Activated CD4-positive, CD25-positive, alpha-beta regulatory T cell treated with anti-CD3 and anti-CD28 coated beads, Interleukin-2, amount 50 U/mL, for 24 hours (primary cell): ENCODE results near the gene CMSS1.
"Not testable (repeated sequence)": the region's sequence is repeated elsewhere in the genome, so short reads cannot be mapped to it uniquely, and the experiment has no call there.

Experiments
- ATAC-seq, 2 donors: fragments of 150-1000 bp; cut with Tn5 transposase; one replicate each; pipeline ENCODE4 v1.10.0; 2021; ENCODE audit warnings: mild to moderate bottlenecking in 1 of 2, moderate library complexity in 1 of 2

CMSS1 gene

GRCh38 chr3:100197876-100198275 lies 380.2 kb downstream of the CMSS1 start:
- ATAC-seq = no peak

GRCh38 chr3:100198579-100199269 lies 381.1 kb downstream of the CMSS1 start:
- ATAC-seq = no peak

DNA sequence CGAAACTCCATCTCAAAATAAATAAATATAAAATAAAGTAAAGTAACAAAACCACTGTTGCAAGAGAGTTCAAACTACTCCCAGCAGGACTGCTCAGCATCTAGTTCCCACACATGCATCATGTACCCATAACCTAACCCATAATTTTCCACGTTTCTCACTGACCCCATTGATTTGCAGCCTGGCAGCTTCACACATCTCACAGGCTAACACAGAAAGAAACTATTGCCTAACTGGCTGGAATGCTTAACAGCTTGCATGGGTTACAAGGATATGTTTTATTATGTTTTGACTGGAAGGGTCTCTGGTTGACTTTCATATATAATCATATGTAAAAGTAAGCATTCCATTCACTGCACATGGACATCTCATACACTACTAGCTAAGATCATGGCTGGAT lies 387.5 kb downstream of the CMSS1 start:
- ATAC-seq = no peak

GRCh38 chr3:100206687-100207086 lies 389.0 kb downstream of the CMSS1 start:
- ATAC-seq = no peak

- no peak for ATAC-seq
These were observed 390.2 kb downstream of the CMSS1 start for GRCh38 chr3:100207886-100208285.

DNA sequence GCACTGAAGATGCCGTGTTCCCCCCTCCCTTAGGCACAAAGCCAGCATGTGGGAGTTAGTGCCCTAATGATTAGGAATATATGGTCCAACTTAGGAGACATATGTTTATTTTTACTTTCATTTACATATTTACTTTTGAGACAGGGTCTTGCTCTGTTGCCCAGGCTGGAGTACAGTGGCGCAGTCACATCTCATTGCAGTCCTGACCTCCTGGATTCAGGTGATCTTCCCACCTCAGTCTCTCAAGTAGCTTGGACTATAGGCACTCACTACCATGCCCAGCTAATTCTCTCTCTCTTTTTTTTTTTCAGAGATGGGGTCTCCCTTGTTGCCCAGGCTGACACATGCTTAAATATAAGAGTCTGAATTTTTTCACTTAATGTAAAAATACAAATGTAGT lies 391.5 kb downstream of the CMSS1 start:
- no peak for ATAC-seq

DNA sequence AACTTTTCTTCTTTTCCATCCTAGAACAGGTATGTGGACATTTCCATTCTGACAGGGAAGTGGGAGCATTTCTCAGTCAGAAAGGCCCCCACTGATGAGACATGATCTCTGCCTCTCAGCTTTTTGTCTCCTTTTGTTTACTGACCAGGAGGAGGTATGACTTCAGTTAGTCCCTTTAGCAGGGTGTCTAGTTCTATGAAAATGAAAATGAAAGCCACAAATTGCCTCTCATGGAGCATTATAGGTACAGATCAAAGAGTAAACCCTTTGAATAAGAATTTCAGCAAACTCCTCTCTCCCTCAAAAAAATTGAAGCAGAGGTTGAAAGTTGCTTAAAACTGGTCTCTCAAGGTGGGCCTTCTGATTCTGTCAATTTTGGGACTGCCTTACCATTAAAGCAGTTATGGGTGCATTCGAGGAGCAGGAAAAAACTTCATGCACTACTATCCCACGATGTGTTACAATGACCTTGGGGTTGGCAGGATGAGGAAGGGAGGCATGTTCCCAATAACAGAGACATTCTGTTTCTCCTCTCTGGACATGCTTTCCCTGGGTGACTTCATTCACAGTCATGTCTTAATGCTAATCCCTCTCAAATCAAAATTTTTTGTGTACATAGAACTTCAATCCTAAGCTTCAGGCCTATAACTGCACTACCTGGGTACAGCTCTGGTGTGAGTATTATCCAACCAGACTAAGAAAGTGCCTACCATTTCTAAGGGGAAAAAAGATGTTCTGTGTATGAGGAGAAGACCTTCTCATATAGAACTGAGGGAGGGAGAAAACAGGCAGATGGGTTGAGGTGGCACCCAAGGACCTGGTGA lies 392.5 kb downstream of the CMSS1 start:
- peak; percentile 86 to 88 for ATAC-seq

DNA sequence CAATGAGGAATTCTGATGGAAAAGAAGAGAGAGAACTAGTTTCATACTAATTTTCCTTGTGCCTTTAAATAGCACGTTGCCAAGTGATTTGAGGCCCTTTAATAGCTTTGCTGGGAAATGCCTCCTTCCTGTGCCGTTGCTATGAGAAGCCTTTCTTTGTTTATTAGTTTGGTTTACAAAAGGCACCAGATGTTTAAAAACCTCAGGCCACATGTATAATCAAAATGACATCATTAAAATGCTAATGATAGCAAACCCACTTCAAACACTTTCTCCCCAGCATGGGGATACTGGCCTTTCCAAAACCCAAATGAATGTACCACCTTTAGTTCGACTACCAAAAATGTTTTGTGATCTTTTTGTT lies 393.1 kb downstream of the CMSS1 start:
- ATAC-seq = no peak

- ATAC-seq = no peak
These were observed 396.4 kb downstream of the CMSS1 start for GRCh38 chr3:100213891-100214573.

GRCh38 chr3:100214574-100214964 lies 396.9 kb downstream of the CMSS1 start:
- no peak for ATAC-seq

- no peak for ATAC-seq
These were observed 399.1 kb downstream of the CMSS1 start for GRCh38 chr3:100216713-100217112.

- no peak for ATAC-seq
These were observed 403.5 kb downstream of the CMSS1 start for GRCh38 chr3:100221159-100221558.

GRCh38 chr3:100225193-100225592 lies 407.5 kb downstream of the CMSS1 start:
- no peak for ATAC-seq

DNA sequence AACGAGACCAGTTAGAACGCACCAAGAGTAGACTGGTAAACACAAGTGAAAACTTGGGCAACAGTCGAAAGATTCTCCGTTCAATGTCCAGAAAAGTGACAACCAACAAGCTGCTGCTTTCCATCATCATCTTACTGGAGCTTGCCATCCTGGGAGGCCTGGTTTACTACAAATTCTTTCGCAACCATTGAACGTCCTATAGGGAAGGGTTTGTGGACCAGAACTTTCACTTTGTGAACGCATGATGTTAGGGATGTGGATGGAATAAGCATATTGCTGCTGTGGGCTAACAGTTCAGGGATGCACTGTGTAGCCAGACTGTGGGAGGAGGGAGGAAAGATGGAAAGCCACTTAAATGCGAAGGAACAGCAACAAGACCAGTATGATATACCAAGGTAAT lies 408.2 kb downstream of the CMSS1 start:
- no peak for ATAC-seq

DNA sequence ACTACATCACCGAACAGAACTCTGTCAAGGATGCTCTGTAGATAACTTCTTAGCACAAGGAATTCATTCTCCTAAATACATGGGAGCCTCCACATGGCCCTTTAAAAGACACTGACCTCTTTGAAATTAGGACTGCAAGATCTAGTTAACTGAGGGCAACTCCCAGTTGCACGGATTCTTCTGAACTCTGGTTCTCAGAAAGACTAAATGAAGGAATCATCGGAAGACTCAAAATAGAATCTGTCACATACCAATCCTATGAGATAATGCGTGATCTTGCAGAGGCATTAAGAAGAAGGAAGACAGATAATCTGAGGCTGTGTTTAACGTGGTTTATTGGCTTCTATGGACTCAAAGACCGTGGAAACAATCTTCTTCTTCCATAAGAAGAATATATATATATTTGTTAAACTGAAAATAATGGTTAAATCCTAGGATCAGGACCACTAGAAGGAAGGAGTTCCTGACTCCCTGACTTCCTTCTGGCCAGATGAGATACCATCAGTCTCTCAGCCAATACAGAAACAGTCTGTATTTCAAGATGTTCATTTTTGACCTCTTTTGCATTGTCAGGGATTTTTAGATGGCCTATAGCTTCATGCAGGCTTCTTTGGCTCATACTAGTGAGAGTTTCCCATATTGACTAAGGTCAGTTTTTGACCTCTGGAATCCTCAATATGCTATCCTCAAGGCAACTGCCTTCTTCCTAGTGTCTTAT lies 409.2 kb downstream of the CMSS1 start:
- no peak for ATAC-seq

- no peak for ATAC-seq
These were observed 409.9 kb downstream of the CMSS1 start for GRCh38 chr3:100227511-100227921.

- no peak for ATAC-seq
These were observed 410.6 kb downstream of the CMSS1 start for GRCh38 chr3:100228247-100228646.

- not testable (repeated sequence) for ATAC-seq
These were observed 411.5 kb downstream of the CMSS1 start for GRCh38 chr3:100229188-100229587.

GRCh38 chr3:100230710-100231109 lies 413.0 kb downstream of the CMSS1 start:
- no peak for ATAC-seq
